NCI-H1417 treated with DMSO at 0.1 percent for 48 hours (cell line): ENCODE measurements around the gene PARVA.

ENCODE experiments used
- DNase-seq: peaks from one replicate; lab custom pipeline; 2025; lab: John Stamatoyannopoulos, UW

The PARVA gene

GRCh38 chr11:12459865-12460444, 82.6 kb downstream of the PARVA start:
- DNase-seq, result no peak

- DNase-seq, result no peak
Observed at GRCh38 chr11:12460466-12460865, 83.1 kb downstream of the PARVA start.

- no peak for DNase-seq
Observed at GRCh38 chr11:12461516-12461915, 84.1 kb downstream of the PARVA start.

- DNase-seq, result no peak
Observed at GRCh38 chr11:12464303-12464702, 86.9 kb downstream of the PARVA start.

- no peak for DNase-seq
Observed at GRCh38 chr11:12465332-12465731, 88.0 kb downstream of the PARVA start.

- DNase-seq, result no peak
Observed at GRCh38 chr11:12467610-12468009, 90.2 kb downstream of the PARVA start.

- no peak for DNase-seq
Observed at GRCh38 chr11:12469451-12469850, 92.1 kb downstream of the PARVA start.

GRCh38 chr11:12470236-12470635, 92.9 kb downstream of the PARVA start:
- DNase-seq, result no peak

- DNase-seq, result no peak
Observed at GRCh38 chr11:12472401-12473005, 95.1 kb downstream of the PARVA start.

GRCh38 chr11:12473381-12473780, 96.0 kb downstream of the PARVA start:
- no peak for DNase-seq

GRCh38 chr11:12474871-12475270, 97.5 kb downstream of the PARVA start:
- no peak for DNase-seq

GRCh38 chr11:12478743-12479142, 101.4 kb downstream of the PARVA start:
- DNase-seq, result no peak

GRCh38 chr11:12480401-12480800, 103.0 kb downstream of the PARVA start:
- DNase-seq, result no peak

GRCh38 chr11:12482839-12483238, 105.5 kb downstream of the PARVA start:
- DNase-seq, result no peak

- no peak for DNase-seq
Observed at GRCh38 chr11:12483604-12484003, 106.2 kb downstream of the PARVA start.

- no peak for DNase-seq
Observed at GRCh38 chr11:12485328-12485727, 108.0 kb downstream of the PARVA start.

- no peak for DNase-seq
Observed at GRCh38 chr11:12489246-12489772, 111.9 kb downstream of the PARVA start.

- no peak for DNase-seq
Observed at GRCh38 chr11:12494699-12495098, 117.3 kb downstream of the PARVA start.

GRCh38 chr11:12496181-12497025, 119.0 kb downstream of the PARVA start:
- DNase-seq, result no peak

GRCh38 chr11:12497431-12497830, 120.1 kb downstream of the PARVA start:
- peak; percentile 20 for DNase-seq

- no peak for DNase-seq
Observed at GRCh38 chr11:12499071-12499470, 121.7 kb downstream of the PARVA start.

- DNase-seq, result no peak
Observed at GRCh38 chr11:12502046-12502445, 124.7 kb downstream of the PARVA start.

GRCh38 chr11:12503039-12503484, 125.7 kb downstream of the PARVA start:
- no peak for DNase-seq
